Superior temporal gyrus (tissue), 1 donor: ENCODE results near the gene SMAP2.
"Not testable (repeated sequence)": the region's sequence is repeated elsewhere in the genome, so short reads cannot be mapped to it uniquely, and the experiment has no call there.

Experiments used
- DNase-seq: peaks from one replicate; pipeline ENCODE4 v3.0.0-alpha.2; 2016; ENCODE audit errors: extremely low spot score

Gene SMAP2

DNA sequence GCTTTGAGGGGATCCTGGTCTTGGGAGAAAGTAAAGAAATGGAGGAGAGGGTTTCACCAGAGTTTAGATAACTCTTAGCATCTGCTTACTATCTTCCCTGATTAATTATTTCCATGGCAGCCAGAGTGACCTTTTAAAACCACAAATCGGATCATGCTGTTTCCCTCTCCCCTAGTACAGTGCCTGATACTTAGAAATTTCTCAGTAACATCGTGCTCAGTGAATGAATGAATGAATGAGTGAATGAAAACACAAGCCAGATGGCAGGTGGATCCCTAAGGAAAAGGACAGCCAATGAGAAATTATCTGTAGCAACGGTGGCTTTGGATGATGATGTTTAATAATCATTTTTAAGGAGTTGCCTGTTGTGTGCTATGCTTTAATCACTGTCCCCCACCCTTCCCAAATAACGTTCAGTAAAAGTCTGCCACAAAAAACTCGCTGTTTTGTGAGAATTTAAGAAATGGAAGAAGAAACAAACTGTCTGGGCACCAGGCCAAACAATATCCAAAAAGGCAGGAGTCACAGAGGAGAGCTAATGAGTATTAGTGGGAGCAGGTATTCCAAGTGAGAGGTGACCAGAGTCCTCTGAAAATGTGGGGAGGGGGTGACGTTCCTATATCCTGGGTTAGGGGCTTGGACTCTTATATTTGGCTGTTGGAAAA is 737 bp upstream of the SMAP2 start:
- no peak for DNase-seq

DNA sequence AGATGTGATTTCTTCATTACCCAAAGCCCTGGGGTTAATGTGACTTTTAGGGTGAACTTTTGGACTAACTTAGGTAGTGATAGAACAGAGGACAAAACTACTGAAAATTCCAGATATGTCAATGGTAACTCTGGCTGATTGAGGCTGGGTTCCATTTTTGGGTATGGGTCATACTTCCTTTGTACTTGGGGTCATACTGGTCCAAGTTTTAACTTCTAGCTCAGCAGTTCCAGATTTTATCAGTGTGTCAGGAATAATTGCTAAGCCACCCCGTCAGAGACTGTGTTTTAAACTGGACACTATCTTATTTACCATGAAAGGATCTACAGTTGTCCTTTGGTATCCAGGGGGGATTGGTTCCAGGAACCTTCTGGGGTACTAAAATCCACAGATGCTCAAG is 4.0 kb downstream of the SMAP2 start:
- DNase-seq = no peak

DNA sequence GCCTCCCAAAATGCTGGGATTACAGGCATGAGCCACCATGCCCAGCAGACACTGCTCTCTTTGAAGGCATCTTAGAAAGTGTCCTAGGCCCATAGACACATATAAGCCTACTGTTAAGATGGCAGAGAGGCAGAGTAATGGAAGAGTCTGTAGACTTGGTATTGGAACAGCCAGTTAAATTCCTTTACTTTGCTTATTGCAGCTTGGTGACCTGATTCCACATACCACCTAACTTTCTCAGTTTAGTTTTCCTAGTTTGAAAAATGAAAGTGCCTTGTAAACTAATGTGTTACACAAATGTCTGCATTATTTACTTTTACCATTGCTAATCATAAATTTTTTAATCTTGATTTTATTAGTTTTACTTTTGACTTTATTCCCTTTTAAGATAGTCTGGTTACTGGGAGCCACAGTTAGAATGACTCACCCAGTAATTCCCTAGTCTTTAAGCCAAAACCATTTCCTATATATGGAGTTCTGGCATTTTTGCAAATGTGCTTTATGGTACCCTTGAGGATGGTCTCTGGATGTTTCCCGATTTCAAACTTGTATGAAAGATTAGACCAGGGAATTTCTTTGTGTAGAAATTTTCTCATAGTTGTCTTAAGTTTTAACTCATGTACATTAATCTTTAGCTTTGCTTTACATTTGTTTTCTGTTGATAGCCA is 6.4 kb downstream of the SMAP2 start:
- no peak for DNase-seq

DNA sequence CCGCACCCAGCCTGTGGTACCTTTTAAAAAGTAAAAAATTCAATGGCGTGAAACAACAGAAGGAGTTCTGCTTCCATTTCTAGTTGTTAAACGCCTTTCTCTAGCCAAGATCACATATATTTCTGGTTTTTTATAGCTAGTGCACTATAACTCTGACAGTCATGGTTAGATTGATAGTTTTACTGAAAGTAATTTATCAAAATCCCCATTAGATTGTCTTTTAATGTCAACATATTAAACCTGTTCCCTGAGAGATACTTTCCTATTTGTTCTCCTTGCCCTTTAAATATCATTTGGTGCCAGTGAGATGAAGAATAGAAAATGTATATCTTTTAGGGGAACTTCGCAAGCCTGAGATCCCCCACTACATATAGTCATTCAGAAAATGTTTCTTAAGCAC is 7.3 kb downstream of the SMAP2 start:
- no peak for DNase-seq

DNA sequence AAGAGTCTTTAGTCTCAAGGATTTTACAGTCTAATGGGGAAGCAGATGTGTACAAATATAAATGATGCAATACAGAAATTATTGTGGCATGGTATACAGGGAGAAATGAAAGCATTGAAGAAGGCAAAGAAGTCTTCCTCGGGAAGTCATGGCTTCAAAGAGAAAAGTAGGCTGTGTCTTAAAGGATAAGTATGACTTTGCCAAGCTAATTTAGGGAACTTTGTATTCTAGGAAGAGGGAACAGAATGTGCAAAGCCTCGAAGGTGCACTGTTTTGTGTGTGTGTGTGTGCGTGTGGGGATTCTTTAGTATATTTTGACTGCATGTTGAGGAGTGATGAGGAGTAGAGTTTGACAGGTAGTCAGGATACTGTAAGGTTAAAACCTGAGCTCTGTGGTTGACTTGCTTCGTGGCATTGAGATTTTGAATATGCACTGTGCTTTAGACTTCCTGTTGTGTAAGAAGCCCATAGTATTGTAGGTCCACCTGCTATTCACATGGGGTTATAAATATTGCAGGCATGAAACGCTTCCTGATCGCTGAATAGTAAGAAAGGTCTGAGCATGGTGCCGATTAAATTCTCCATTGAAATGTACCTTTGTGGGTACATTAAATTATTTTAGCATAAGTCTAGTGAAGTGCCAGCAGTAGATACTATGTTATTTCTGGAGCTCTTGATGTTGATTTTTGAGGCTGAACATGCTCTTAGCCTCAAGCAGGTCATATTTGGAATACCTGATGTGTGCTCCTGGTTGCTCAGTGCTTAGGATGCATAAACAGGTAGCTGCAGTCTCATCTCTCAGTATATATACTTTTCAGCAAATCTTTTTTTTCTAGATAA is 8.0 kb downstream of the SMAP2 start:
- DNase-seq = peak; percentile 9

DNA sequence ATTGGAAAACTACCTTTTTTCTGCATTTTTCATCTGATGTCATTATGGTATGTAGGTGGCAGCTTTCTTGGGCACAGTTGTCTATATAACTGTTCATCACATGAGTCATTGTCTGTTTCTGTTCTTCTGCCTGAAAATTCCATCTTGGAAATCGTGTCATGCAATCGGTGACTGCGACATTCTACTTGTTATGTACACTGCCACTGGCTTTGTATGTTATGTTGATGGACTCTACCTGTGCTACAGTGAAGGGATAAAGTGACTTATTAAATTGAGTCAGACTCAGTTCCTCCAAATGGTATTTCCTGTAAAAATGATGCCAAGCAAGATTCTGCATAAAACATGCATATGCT is 8.6 kb downstream of the SMAP2 start:
- DNase-seq = peak; percentile 75

DNA sequence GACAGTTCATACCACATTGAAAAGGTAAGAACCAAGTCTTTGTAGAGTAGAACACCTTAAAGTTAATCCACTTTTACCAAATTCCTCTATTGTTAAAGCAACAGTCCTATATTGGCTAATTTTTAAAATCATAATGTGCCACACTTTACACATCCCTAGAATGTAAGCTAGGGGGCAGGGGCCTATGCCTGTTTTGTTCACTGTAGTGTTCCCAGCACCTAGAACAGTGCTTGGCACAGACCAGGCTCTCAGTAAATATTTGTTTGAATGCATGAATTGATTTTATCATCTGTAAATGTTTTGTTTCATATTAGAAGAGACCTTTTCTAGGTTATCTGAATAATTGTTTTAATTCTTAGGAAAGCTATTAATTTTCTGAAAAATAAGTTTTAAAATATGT is 9.1 kb downstream of the SMAP2 start:
- peak; percentile 29 for DNase-seq

DNA sequence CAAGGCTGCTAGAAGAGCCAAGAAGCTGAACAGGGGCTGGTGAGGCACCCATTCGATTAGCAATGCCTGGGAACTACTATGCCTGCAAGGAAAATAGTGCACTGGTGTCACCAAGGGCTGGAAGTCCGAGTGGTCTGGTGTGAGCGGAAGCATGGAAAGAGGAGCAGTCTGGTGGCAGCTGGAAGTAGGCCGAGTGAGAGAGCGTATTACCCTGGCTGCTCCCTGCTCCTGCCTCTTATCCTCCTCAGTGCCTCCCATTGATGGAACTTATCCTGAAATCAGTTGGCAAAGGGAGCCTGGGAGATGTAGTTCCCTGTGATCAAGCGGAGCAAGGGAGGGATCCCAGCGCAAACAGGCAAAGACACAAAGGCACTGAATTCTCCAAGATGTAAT is 9.6 kb downstream of the SMAP2 start:
- DNase-seq = peak; percentile 77

DNA sequence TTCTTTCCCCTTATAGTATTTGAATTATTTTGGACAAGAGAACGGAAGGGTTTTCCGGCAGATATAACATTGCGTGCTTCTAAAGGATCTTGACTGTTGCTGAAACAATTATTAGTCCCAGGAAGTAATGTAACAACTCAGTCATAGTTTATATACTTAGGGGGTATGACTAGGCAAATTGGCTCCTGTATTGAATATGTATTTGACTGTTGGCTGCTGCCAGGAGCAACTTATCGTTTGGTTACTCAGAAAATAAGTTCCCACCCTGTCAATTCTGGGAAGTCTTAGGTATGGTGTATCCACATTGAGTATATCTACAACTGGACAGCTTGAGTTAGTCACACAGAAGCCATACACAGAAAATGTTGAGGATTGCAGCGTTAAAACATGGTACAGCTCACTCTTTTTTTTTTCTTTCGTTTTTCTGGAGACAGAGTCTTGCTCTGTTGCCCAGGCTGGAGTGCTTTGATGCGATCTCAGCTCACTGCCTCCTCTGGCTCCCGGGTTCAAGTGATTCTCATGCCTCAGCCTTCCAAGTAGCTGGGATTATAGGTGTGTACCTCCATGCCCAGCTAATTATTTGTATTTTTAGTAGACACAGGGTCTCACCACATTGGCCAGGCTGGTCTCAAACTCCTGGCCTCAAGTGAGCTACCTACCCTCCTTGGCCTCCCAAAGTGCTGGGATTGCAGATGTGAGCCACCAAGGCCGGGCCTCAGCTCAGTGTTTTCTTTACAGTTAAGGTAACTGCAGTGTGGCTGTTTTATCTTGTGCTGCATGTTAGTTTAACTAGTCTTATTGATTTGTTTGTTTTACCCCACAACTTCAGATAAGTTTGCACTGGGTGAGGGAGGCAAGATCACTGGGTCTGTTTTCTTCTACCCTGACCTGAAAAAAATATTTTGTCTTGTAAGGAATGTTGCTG is 10.2 kb downstream of the SMAP2 start:
- no peak for DNase-seq

DNA sequence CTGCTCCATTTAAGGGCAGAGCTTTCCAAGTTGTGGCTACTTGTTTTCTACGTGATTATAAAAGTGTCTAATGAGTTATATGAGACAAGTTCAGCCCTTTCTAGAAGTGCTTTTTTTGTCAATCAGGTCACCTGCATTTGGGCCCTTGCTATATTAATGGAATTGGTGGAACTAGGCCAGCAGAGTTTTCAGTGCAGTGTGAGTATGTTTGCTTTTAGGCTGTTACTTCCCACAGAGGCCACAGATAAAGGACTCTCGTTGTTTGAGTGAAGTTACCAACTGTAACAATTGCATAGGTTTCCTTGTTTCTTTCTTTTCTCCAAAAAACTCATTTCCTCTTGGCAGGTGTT is 10.9 kb downstream of the SMAP2 start:
- DNase-seq = no peak

DNA sequence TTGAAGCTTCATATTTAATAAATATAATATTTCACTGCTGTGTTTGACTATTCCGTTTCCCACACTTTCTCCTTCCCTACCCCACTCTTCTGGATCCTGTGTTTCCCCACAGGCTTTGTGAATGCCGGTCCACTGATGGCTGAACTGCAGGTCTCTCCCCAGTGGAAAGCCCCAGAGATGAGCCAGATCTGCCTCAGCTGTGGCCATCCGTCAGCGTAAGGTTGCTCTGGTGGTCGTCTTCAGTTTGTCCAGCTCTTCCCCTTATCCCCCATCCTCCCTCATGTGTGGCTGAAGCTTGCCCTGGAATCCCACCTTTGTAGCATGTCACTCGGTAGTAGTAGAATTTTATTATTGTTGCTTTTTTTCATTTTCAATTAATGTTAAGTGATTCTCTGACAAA is 11.4 kb downstream of the SMAP2 start:
- DNase-seq = no peak

DNA sequence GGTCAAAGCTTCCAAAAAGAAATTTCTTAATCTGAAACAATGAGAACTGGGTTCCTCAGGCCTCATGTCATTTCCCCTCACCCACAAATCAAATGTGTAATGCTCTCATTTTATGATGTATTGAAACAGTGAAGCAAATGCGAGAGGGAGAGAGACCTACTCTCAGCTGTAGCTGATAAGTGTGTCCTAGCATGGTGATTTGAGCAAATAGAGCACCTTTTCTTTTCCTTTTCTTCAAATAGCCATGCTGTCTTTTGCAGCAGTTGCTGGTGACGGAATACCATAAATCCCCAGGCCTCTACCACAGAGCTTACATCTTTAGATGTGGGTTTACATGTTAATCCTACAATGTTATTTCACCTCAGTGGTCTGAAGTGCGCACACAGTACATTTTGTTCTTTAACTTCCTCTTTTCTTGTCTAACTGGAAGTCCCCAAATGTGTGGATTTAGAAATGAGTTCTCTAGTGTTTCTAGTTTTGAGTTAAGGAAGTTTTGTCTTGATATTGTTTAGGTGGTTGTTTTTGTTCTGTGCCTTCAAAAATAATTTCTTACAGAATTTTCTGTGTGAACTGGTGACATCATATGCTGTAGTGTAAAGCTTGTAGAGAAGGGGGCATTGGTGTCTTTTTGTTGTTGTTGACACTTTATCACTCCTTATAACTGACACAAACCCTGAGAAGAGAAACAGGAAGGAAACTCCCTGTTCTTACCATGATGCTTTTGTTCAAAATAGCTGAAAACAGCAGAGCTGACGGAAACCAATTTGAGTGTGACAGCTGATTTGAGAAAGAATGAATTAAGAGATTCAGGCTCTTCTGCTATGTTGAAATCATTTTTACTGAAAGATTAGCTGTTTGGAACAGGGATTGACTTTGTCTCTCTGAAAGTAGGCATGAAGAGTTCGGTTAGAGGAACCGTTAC is 12.2 kb downstream of the SMAP2 start:
- peak; percentile 68 for DNase-seq

DNA sequence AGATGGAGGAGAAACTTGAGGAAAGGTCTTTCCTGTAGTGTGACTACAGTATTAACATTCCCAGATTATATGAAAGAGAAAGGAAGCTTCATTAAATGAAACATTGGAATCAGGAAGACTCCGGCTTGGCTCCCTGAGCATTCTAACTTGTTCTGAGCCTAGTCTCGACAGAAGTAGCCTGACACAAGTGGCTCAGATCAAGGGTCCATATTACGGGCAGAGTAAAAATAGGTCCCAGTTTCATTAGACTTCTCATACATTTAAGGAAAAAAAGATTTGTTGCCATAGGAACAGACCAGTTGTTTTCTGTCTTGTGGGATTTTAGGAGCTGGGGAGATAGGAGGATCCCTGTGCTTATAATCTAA is 12.8 kb downstream of the SMAP2 start:
- DNase-seq = no peak

DNA sequence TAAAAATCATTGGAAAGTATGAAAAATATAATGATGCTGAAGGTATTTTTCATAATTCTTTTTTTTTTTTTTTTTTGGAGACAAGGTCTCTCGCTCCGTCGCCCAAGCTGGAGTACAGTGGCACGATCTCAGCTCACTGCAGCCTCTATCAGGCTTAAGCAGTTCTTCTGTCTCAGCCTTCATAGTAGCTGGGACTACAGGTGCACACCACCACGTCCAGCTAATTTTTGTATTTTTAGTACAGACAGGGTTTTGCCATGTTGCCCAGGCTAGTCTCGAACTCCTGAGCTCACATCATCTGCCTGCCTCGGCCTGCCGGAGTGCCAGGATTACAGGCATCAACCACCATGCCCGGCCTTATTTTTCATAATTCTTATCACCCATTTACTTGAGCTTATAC is 13.3 kb downstream of the SMAP2 start:
- DNase-seq = no peak

DNA sequence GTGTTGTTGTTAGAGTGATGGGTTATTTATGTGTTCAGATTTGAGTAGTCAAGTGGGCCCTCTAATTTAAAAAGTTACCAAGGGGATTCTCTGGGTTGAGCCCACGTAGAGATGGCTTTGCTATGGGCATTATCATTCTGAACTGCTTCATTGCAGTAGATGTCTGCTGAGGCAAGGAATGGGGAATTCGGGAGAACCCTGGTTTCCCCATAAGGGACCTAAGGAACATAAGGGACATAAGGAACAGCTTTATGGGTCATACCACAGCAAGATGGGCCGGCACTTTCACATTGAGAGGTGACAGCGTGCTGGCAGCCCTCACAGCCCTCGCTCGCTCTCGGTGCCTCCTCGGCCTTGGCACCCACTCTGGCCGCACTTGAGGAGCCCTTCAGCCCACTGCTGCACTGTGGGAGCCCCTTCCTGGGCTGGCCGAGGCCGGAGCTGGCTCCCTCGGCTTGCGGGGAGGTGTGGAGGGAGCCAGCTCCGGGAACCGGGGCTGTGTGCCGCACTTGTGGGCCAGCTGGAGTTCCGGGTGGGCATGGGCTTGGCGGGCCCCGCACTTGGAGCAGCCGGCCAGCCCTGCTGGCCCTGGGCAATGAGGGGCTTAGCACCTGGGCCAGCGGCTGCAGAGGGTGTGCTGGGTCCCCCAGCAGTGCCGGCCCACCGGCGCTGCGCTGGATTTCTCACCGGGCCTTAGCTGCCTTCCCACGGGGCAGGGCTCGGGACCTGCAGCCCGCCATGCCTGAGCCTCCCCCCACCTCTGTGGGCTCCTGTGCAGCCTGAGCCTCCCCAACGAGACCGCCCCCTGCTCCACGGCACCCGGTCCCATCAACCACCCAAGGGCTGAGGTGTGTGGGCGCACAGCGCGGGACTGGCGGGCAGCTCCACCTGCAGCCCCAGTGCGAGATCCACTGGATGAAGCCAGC is 14.1 kb downstream of the SMAP2 start:
- DNase-seq = not testable (repeated sequence)

DNA sequence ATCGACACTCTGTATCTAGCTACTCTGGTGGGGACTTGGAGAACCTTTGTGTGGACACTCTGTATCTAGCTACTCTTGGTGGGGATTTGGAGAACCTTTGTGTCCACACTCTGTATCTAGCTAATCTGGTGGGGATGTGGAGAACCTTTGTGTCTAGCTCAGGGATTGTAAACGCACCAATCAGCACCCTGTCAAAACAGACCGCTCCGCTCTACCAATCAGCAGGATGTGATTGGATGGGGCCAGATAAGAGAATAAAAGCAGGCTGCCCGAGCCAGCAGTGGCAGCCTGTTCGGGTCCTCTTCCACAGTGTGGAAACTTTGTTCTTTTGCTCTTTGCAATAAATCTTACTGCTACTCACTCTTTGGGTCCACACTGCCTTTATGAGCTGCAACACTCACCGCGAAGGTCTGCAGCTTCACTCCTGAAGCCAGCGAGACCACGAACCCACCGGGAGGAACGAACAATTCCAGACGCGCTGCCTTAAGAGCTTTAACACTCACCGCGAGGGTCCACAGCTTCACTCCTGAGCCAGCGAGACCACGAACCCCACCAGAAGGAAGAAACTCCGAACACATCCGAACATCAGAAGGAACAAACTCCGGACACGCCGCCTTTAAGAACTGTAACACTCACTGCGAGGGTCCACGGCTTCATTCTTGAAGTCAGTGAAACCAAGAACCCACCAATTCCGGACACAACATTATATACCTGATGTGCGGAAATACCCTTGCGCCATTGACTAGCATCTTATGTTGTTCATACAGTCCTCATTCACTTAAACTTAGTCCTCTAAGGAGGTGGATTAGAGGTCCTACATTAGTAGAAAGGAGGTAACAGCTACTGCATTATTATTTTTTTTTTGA is 15.2 kb downstream of the SMAP2 start:
- not testable (repeated sequence) for DNase-seq

DNA sequence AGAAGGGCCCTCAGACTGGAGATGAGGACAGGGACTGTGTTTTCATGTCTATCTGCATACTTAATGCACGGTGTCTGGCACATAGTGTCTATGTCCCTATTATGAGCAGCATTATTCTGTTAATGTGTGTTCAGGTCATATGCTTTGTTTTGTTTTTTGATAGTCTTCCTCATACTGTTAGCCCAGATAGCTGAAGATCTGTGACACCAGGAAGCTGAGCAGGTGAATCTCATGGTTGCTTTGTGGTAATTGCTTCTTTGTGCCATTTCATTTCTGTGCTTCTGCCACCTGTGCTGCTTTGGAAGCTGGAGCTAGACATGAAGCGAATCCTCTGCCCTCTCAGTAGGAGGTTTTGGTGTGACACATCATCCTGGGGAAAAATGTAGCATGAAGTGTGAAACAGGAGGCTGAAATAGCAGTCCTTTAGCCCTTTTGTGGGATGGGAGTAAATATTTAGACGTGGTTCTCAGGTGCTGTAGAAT is 15.8 kb downstream of the SMAP2 start:
- no peak for DNase-seq

DNA sequence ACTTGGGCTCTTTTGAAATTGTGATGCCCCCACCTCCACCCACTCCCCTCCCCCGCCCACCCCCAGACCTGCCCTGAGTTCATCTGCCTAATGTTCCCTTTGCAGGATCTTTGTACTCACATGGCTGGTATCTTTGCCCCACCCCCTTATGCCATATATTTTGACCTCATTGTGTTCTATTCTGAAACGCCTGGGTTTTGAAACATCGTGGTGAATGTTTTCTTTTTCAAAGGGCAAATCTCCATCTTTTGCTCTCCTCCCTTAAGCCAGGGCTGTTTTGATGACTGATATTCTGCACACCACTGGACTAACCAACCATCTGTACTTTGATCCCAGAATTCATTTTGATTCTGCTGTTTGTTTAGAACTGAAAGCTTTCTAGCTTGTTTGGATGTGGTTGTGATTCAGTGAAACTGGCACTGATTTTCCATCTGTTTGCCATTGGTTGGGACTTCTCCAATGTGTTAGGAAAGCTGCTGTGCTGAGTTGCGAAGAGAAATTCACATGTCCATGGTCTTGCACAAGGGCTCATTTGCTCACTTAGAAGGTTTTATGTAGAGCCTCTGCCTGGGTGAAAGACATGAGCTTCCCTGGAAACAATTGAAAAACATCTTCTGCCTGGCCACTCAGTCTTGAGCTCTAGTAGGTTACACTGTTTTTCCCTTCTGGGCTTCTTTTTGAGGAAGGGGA is 16.5 kb downstream of the SMAP2 start:
- DNase-seq = peak; percentile 74
